Omental fat pad (tissue), 4 donors: ENCODE results near the gene CA5B. TPM values are rescaled to one million over a fixed set of nuclear protein-coding genes. Genes with fewer than 3 reads are reported as not detected.
"Not testable (repeated sequence)": the region's sequence is repeated elsewhere in the genome, so short reads cannot be mapped to it uniquely, and the experiment has no call there.

ENCODE experiments used
- ATAC-seq: fragments of 150-250 bp; one replicate; pipeline ENCODE4 v1.9.1; 2016; ENCODE audit warnings: mild to moderate bottlenecking, moderate library complexity; ENCODE audit not compliant: low FRiP score
- DNase-seq: peaks from one replicate; pipeline ENCODE4 v3.0.0-alpha.2; 2019; ENCODE audit warnings: low spot score
- CTCF ChIP-seq, 3 donors: fragments of 450-650 bp; IDR thresholded peaks; one replicate each; pipeline ENCODE4 v1.5.1; 2016 to 2017; ENCODE audit warnings: antibody characterized with exemption in 3 of 3, mild to moderate bottlenecking in 3 of 3, moderate library complexity in 2 of 3
- total RNA-seq, 4 donors: library from RNA; depleted of rRNA; stranded (reverse); fragments of >200 nt; gene quantifications; one replicate each; pipeline ENCODE4 v1.1.0, GENCODE V29; 2016

The CA5B gene
- total RNA-seq, 4 donors from 2014 or later = 10.2 to 29.3 (median 11.0) TPM

DNA sequence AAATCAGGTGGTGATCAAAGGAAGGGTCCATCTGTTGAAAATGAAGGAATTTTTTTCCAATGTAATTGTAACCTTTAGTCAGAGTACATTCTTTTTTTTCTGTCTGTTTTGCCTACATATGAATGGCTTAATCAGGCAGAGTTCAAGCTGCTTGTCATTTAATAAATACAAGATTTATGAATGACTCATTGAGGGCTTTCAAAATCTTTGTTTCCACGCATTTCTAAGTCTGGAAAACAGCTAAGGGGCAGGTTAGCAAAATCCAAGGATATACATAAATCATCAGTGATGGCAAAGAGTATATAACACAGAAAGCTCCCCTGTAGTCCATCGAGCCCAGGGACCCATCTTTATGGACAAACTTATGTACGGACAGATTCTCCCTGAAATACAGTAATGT, 1.8 kb downstream of the CA5B start:
- no peak for DNase-seq
- TF ChIP-seq CTCF (IDR thresholded peaks at IDR 0.05) = no peak
- ATAC-seq = no peak

DNA sequence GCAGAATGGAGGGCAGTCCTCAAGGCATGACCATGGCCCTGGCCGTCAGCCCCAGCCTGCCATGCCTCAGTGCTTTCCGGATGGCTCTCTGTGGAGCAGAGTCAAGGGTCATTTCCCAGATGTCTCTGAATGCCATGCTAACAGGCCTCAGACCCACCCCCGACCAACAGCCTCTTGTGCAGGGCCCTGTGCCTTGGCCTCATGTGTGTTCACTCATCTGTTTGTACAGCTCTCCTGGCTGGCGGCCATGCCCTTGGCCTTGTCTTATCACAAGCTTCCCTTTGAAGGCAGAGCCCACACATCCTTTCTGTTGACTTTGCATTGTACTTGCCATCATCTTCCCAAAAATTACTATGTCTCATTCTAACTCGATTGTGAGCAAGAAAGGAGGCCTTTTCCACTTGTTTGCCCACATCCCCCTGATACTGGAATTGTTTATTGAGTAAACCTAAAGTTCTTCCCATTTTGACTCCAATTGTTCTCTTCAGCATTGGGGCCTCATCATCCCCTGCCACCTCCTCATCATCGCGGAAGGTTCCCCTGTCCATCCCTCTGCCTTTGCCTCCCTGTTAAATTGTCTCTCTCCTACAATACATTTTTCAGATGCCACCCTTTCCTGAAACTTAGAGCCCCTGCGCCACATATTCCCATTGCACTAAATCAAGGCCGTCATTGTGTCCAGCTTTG, 6.3 kb downstream of the CA5B start:
- ATAC-seq (no peak), DNase-seq (no peak)
- TF ChIP-seq CTCF (IDR thresholded peaks at IDR 0.05) = no peak

DNA sequence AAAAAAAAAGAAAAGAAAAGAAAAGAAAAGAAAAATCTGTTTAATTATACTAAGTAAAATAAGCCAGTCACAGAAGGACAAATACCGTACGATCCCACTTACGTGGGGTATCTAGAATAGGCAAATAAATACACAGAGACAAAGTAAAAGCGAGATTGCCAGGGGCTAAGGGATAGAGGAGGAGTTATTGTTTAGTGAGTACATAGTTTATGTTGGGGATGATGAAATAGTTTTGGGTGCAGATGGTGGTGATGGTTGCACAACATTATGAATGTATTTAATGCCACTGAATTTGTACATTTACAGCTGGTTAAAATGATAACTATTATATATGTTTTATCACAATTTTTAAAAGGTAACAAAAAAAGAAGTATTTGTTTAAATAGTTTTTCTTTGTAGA, 7.1 kb downstream of the CA5B start:
- DNase-seq = no peak
- ATAC-seq = no peak
- no peak for TF ChIP-seq CTCF (IDR thresholded peaks at IDR 0.05)

GRCh38 chrX:15746651-15747050, 8.6 kb downstream of the CA5B start:
- DNase-seq, ATAC-seq: not testable (repeated sequence)

DNA sequence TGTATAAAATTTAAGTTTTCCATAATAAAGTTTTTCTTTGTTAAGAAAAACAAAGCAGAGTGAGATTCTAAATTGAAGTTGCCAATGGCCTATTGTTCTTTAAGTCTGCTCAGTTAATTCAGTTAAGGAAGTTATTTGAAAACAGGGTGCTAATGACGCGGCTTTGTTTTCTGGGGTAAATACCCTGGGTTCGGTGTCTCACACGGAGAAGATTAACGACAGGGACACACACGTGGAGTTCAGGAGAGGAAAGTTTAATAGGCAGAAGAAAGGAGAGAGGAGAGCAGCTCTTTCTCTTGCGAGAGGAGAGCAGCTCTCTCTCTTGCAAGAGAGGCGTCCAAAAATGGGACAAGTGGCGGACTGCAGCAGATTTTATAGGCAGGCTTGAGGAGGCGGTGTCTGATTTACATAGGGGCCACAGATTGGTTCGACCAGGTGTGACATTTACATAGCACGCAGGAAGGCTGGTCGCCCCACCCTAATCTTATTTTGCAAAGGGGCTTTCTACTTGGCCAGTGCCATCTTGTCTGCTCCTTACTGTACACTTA, 9.6 kb downstream of the CA5B start:
- no peak for TF ChIP-seq CTCF (IDR thresholded peaks at IDR 0.05)
- ATAC-seq = no peak
- DNase-seq = no peak

- TF ChIP-seq CTCF (IDR thresholded peaks at IDR 0.05) = no peak
- DNase-seq (no peak), ATAC-seq (no peak)
Observed at GRCh38 chrX:15748841-15749240, 10.8 kb downstream of the CA5B start.

- TF ChIP-seq CTCF (IDR thresholded peaks at IDR 0.05) = no peak
- ATAC-seq (no peak), DNase-seq (no peak)
Observed at GRCh38 chrX:15749642-15750610, 11.9 kb downstream of the CA5B start.
